ENCODE data around the gene MAZ.
"Not testable (repeated sequence)": the region's sequence is repeated elsewhere in the genome, so short reads cannot be mapped to it uniquely, and the experiment has no call there.

- not testable (repeated sequence) for TF ChIP-seq CTCF (IDR thresholded peaks at IDR 0.05); ZFX (IDR thresholded peaks at IDR 0.05; ENCODE audit: borderline replicate concordance)
These were observed 19.2 kb upstream of the MAZ start for GRCh38 chr16:29787155-29787554.

All from 22Rv1 (cell line).